Uterus (tissue), 4 donors: Measurements from ENCODE around the gene EMID1. TPM values are rescaled to one million over a fixed set of nuclear protein-coding genes. Genes with fewer than 3 reads are reported as not detected.

Source experiments
- DNase-seq, 2 donors: peaks; one replicate each; pipeline ENCODE4 v3.0.0-alpha.2; 2019 to 2020
- H3K27ac ChIP-seq, 2 donors: fragments of 200-600 bp; sonication (generic); 1 replicate in 1 of 2; 2 replicates in 1 of 2; pipeline ENCODE4 v1.5.1; 2016 to 2018
- H3K27me3 ChIP-seq, 2 donors: fragments of 200-600 bp; sonication (generic); one replicate each; pipeline ENCODE4 v1.5.1; 2018 to 2019; ENCODE audit warnings: control low read depth in 1 of 2
- H3K36me3 ChIP-seq, 2 donors: fragments of 200-600 bp; sonication (generic); one replicate each; pipeline ENCODE4 v1.5.1; 2019; ENCODE audit warnings: control low read depth in 1 of 2
- H3K4me1 ChIP-seq, 2 donors: fragments of 200-600 bp; sonication (generic); one replicate each; pipeline ENCODE4 v1.5.1; 2018 to 2019; ENCODE audit warnings: control low read depth in 1 of 2
- H3K4me3 ChIP-seq, 2 donors: fragments of 200-600 bp; sonication (generic); 1 replicate in 1 of 2; 2 replicates in 1 of 2; pipeline ENCODE4 v1.5.1; 2018 to 2019; ENCODE audit warnings: mild to moderate bottlenecking in 1 of 2
- H3K9me3 ChIP-seq, 2 donors: fragments of 200-600 bp; sonication (generic); one replicate each; pipeline ENCODE4 v1.5.1; 2019; ENCODE audit warnings: control low read depth in 1 of 2
- CTCF ChIP-seq, 4 experiments: fragments of 200-600 bp in 2 of 4; fragments of 450-650 bp in 2 of 4; sonication (generic) in 2 of 4; IDR thresholded peaks; one replicate each; pipeline ENCODE4 v1.5.1; 2016 to 2019; ENCODE audit warnings: antibody characterized with exemption in 4 of 4, mild to moderate bottlenecking in 2 of 4, moderate library complexity in 1 of 4
- POLR2A ChIP-seq, 2 donors: fragments of 450-650 bp; IDR thresholded peaks; one replicate each; pipeline ENCODE4 v1.6.1; 2016; ENCODE audit warnings: antibody characterized with exemption in 2 of 2, mild to moderate bottlenecking in 1 of 2, moderate library complexity in 1 of 2
- intact Hi-C: fragments of 100-400 bp; cut with DNase I; formaldehyde crosslinking; loops from one replicate; pipeline ENCODE4 v1.15.1; 2023; ENCODE audit warnings: low total_unique reads
- total RNA-seq, 4 donors: library from RNA; depleted of rRNA in 3 of 4; stranded (reverse); fragments of >200 nt in 3 of 4; gene quantifications; one replicate each; pipeline versions ENCODE4 v1.1.0 to v1.2.4, GENCODE V29; 2014 to 2023
- donor health status: DM: yes; HTN: yes; CAD: no.

Gene EMID1
- total RNA-seq, 4 donors from 2014 or later = under 0.01 to 30.0 (median 10.2) TPM

- no peaks in the 10 kb centered on the region for H3K4me1 ChIP-seq
- H3K27me3 ChIP-seq = no peaks in the 10 kb centered on the region
- intact Hi-C loops = no loop called here
- H3K4me3 ChIP-seq = no peak overlapping the region
- no peak overlapping the region for H3K27ac ChIP-seq
- no peaks in the 10 kb centered on the region for H3K9me3 ChIP-seq
- no peaks in the 10 kb centered on the region for H3K36me3 ChIP-seq
- TF ChIP-seq CTCF (IDR thresholded peaks at IDR 0.05) = no peak
- TF ChIP-seq POLR2A (IDR thresholded peaks at IDR 0.05) = no peak
- no peak for DNase-seq
Observed at GRCh38 chr22:29195118-29195963, 10.4 kb upstream of the EMID1 start.

- no peak for DNase-seq
- H3K27ac ChIP-seq = no peak overlapping the region
- no peaks in the 10 kb centered on the region for H3K9me3 ChIP-seq
- H3K4me1 ChIP-seq = no peaks in the 10 kb centered on the region
- TF ChIP-seq CTCF (IDR thresholded peaks at IDR 0.05) (no peak), POLR2A (IDR thresholded peaks at IDR 0.05) (no peak)
- no peaks in the 10 kb centered on the region for H3K36me3 ChIP-seq
- H3K27me3 ChIP-seq = no peaks in the 10 kb centered on the region
- no peak overlapping the region for H3K4me3 ChIP-seq
- intact Hi-C loops = no loop called here
Observed at GRCh38 chr22:29195964-29196666, 9.6 kb upstream of the EMID1 start.

- TF ChIP-seq CTCF (IDR thresholded peaks at IDR 0.05) (no peak), POLR2A (IDR thresholded peaks at IDR 0.05) (no peak)
- no peak for DNase-seq
- Histone ChIP-seq H3K4me1 (peaks cover 0 to 2% of the 10 kb centered on the region in 2 donors), H3K27me3 (no peaks in the 10 kb centered on the region), H3K4me3 (no peak overlapping the region), H3K27ac (no peak overlapping the region), H3K36me3 (no peaks in the 10 kb centered on the region), H3K9me3 (no peaks in the 10 kb centered on the region)
- intact Hi-C loops = no loop called here
Observed at GRCh38 chr22:29197096-29197495, 8.6 kb upstream of the EMID1 start.

GRCh38 chr22:29198240-29198639, 7.5 kb upstream of the EMID1 start:
- no peaks in the 10 kb centered on the region for H3K9me3 ChIP-seq
- intact Hi-C loops = no loop called here
- peaks cover 0 to 5% of the 10 kb centered on the region in 2 donors for H3K4me1 ChIP-seq
- H3K4me3 ChIP-seq = no peak overlapping the region
- no peaks in the 10 kb centered on the region for H3K36me3 ChIP-seq
- DNase-seq = no peak
- H3K27me3 ChIP-seq = no peaks in the 10 kb centered on the region
- no peak overlapping the region for H3K27ac ChIP-seq
- no peak for TF ChIP-seq POLR2A (IDR thresholded peaks at IDR 0.05)
- TF ChIP-seq CTCF (IDR thresholded peaks at IDR 0.05) = no peak
